H1 (cell line): ENCODE data around the gene TBC1D30.

Source experiments
- ATF3 ChIP-seq: IDR thresholded peaks from 2 replicates; pipeline ENCODE4 v1.6.1; 2011; ENCODE audit warnings: low read depth, mild to moderate bottlenecking, low read length; ENCODE audit not compliant: insufficient read depth
- CEBPB ChIP-seq: IDR thresholded peaks from 2 replicates; pipeline ENCODE4 v1.6.1; 2012; ENCODE audit warnings: low read depth, low read length
- KDM1A ChIP-seq: fragments of 200-600, 300-600 bp; sonication (generic); IDR thresholded peaks from 2 replicates; pipeline ENCODE4 v1.7.1; 2016; ENCODE audit warnings: mild to moderate bottlenecking, low read length, borderline replicate concordance
- MAX ChIP-seq: IDR thresholded peaks from 2 replicates; pipeline ENCODE4 v1.6.1; 2012; ENCODE audit warnings: inconsistent platforms
- POLR2A ChIP-seq, 2 experiments: IDR thresholded peaks; 1 replicate in 1 of 2; 2 replicates in 1 of 2; pipeline ENCODE4 v1.6.1; 2011; ENCODE audit warnings: low read depth in 2 of 2, low read length in 2 of 2, mild to moderate bottlenecking in 2 of 2; ENCODE audit errors: control extremely low read depth in 1 of 2
- RAD21 ChIP-seq, 2 experiments: IDR thresholded peaks in 1 of 2; conservative IDR thresholded peaks in 1 of 2; 2 replicates each; pipeline ENCODE4 v1.6.1; 2011; ENCODE audit warnings: low read depth in 2 of 2, low read length in 2 of 2, improper control_type of control experiment in 1 of 2, inconsistent platforms in 1 of 2, mild to moderate bottlenecking in 1 of 2, moderate library complexity in 1 of 2
- TAF1 ChIP-seq: IDR thresholded peaks from 2 replicates; pipeline ENCODE4 v1.6.1; 2011; ENCODE audit warnings: mild to moderate bottlenecking, low read depth, low read length
- TF ChIP-seq, protein P1 (sequence below), 3 experiments: IDR thresholded peaks; 1 replicate in 2 of 3; 2 replicates in 1 of 3; pipeline versions ENCODE4 v1.5.1 to v1.6.1; 2011; ENCODE audit warnings: low read length in 3 of 3, mild to moderate bottlenecking in 3 of 3, inconsistent platforms in 2 of 3, low read depth in 1 of 3, moderate library complexity in 1 of 3; ENCODE audit not compliant: insufficient read depth in 1 of 3; ENCODE audit errors: control extremely low read depth in 1 of 3

GRCh38 chr12:64876388-64877071 lies 52.1 kb downstream of the TBC1D30 start:
- TF ChIP-seq ATF3 (no peak), CEBPB (no peak), TAF1 (no peak), RAD21 (IDR thresholded peaks at IDR 0.05 in 1 of 2, conservative IDR thresholded peaks at IDR 0.05 in 1 of 2; ENCODE audit: low read depth in 2 of 2, low read length in 2 of 2) (no peak), MAX (no peak), KDM1A (no peak), POLR2A (IDR thresholded peaks at IDR 0.05; ENCODE audit: control extremely low read depth in 1 of 2, low read depth in 2 of 2, low read length in 2 of 2) (no peak)
- TF ChIP-seq, protein P1, sequence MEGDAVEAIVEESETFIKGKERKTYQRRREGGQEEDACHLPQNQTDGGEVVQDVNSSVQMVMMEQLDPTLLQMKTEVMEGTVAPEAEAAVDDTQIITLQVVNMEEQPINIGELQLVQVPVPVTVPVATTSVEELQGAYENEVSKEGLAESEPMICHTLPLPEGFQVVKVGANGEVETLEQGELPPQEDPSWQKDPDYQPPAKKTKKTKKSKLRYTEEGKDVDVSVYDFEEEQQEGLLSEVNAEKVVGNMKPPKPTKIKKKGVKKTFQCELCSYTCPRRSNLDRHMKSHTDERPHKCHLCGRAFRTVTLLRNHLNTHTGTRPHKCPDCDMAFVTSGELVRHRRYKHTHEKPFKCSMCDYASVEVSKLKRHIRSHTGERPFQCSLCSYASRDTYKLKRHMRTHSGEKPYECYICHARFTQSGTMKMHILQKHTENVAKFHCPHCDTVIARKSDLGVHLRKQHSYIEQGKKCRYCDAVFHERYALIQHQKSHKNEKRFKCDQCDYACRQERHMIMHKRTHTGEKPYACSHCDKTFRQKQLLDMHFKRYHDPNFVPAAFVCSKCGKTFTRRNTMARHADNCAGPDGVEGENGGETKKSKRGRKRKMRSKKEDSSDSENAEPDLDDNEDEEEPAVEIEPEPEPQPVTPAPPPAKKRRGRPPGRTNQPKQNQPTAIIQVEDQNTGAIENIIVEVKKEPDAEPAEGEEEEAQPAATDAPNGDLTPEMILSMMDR (IDR thresholded peaks at IDR 0.05; ENCODE audit: control extremely low read depth in 1 of 3, insufficient read depth in 1 of 3, low read depth in 1 of 3, low read length in 3 of 3) = no peak
